ENCODE measurements around the gene SSR4.

The SSR4 gene

DNA sequence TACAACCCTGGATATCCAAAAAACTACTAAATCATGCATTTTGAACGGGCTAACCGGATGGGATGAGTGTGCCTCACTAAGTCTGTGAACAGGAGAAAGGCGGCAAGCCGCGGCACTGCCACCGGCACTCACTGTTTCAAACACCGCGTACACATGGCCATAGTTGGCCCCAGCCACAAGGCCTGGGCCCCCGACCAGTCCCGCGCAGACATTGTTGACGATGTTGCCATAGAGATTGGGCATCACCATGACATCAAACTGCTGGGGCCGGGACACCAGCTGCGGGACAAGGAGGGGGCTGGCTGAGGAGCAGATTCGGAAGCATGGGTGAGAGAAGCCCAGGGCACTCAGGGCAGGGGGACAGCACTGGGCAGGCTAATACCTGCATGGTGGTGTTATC is 7.8 kb upstream of the SSR4 start:
- no peak for DNase-seq (ENCODE audit: extremely low read depth, low read depth)

DNA sequence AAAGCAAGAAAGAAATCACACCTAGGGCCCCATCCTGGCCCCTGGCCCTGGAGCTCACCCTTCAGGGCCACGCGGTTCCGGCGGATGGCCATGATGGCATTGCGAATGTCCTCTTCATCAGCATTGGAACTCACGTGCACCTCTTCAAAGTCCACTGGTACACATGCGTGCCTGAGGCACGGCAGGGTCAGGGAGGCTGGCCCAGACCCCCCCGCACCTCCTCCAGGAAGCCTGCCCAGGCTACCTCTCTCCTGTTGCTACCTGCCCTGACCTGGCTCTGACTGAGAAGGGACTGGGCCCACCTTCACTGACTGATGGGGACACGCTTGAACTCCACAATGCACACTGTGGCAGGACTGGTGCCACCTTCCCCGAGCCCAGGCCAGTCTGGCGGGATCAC is 4.8 kb upstream of the SSR4 start:
- TF ChIP-seq, protein P1, sequence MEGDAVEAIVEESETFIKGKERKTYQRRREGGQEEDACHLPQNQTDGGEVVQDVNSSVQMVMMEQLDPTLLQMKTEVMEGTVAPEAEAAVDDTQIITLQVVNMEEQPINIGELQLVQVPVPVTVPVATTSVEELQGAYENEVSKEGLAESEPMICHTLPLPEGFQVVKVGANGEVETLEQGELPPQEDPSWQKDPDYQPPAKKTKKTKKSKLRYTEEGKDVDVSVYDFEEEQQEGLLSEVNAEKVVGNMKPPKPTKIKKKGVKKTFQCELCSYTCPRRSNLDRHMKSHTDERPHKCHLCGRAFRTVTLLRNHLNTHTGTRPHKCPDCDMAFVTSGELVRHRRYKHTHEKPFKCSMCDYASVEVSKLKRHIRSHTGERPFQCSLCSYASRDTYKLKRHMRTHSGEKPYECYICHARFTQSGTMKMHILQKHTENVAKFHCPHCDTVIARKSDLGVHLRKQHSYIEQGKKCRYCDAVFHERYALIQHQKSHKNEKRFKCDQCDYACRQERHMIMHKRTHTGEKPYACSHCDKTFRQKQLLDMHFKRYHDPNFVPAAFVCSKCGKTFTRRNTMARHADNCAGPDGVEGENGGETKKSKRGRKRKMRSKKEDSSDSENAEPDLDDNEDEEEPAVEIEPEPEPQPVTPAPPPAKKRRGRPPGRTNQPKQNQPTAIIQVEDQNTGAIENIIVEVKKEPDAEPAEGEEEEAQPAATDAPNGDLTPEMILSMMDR (IDR thresholded peaks at IDR 0.05; ENCODE audit: low read depth, low read length) = no peak
- no peak for DNase-seq (ENCODE audit: extremely low read depth, low read depth)

More for the DNA sequence above, 7.8 kb upstream of the SSR4 start:
- TF ChIP-seq, protein P1 (IDR thresholded peaks at IDR 0.05; ENCODE audit: low read depth, low read length) = no peak

DNA sequence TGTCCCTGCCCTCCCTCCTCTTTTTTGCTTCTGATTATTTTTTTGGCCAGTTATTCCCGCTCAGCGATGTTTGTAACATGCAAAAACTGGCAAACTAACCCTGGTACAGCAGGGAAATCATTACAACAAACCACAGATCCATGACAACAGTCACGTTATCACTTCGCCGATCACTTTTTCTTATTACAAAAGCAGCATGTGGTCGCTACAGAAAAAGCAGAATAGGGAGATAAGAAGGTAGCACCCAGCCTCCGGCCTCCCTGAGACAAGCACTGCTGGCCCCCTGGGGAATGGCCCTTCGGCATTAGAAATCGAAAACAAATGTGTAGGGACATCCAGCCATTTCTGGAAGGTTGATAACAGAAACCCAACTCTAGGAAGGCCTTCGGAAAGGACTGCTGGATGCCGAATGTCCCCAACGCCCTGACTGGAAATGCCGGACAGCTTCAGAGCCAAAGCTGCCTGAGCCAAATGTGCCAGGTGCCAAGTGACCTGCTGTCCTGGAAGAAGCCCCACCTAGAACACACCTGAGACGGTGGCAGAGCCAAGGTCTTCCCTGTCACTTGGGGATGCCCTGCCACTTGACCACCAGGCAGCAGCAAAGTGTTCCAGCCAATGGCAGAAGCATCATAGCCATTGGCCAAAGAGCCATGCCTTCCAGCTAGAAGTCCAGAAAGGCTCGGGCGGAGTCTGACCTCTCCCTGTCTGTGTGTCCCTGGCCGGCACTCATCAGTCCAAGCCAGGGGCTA is 3.2 kb upstream of the SSR4 start:
- TF ChIP-seq, protein P1 (IDR thresholded peaks at IDR 0.05; ENCODE audit: low read depth, low read length) = no peak
- no peak for DNase-seq (ENCODE audit: extremely low read depth, low read depth)

DNA sequence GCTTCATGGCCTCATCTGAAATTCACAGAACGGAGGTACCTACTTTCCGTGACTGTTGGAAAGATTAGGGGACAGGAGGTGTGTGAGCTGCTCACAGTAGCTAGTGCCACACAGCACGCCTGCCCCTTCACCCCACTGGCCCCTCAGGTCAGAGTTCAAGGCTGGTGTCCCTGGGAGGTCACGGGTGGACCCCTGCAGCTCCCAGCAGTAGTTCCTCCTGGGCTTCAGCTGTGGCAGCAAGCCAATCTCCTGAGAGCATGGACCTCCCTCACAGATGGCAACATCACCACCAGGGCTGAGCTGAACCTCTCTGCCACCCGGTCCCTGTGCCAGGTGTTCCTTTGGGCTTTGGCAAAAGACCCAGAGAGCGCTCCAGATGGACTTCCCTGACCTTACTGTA is 2.1 kb upstream of the SSR4 start:
- TF ChIP-seq, protein P1 (IDR thresholded peaks at IDR 0.05; ENCODE audit: low read depth, low read length) = no peak

GRCh38 chrX:153793291-153793690 is 1.2 kb upstream of the SSR4 start:
- DNase-seq (ENCODE audit: extremely low read depth, low read depth) = no peak

More for the DNA sequence above, 2.1 kb upstream of the SSR4 start:
- DNase-seq (ENCODE audit: extremely low read depth, low read depth) = no peak

DNA sequence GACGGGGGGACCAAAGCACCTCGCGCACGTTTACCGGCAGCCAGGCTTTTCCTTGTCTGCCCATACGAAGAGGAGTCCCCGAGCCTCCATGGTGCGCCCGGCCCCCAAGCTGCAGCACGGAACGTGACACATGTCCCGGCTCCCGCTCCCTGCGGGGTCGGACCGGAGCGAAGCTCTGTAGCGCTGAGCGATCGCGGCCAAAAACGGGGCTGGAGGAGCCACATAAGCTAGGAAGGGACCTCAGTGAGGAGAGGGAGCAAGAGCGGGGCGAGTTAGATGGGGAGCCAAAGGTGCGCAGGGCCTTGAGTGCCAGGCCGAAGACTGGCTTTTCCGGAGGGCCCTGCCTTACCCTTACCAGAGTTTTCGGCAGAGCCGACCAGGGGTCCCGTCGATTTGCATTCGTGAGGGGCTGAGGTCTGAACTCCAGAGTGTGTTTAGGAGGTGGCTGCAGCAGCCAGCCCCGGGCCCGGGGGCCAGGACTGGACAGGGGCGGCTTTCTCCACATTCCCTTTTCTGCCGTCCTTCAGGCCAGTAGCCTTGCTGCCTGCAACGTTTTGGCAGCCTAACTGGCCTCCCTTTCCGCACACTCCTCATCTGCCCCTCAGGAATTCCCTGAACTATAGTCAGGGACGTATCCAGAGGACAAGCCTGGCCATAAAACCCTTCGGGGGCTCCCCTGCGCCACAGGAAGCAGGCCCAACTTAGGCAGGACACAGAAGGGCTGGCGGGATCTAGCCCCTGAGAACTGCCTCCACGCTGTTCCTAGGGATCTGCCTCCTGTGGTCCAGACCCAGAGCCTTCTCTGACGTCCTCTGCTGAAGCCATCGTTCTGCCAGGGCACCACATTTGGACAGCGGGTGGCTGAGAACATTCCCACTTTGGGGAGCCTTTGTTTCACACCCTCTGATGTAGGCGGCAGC is 689 bp downstream of the SSR4 start:
- TF ChIP-seq, protein P1 (IDR thresholded peaks at IDR 0.05; ENCODE audit: low read depth, low read length) = no peak
- DNase-seq (ENCODE audit: extremely low read depth, low read depth) = no peak

More at GRCh38 chrX:153793291-153793690, 1.2 kb upstream of the SSR4 start:
- TF ChIP-seq, protein P1 (IDR thresholded peaks at IDR 0.05; ENCODE audit: low read depth, low read length) = no peak

Data from AG09319 (cell line).